ENCODE data around the gene TFCP2L1. TPM values are rescaled to one million over a fixed set of nuclear protein-coding genes. Genes with fewer than 3 reads are reported as not detected.

The TFCP2L1 gene
- total and polyA plus RNA-seq, 2 of the 4 experiments (the other 2 are of a cell fraction), result not detected

DNA sequence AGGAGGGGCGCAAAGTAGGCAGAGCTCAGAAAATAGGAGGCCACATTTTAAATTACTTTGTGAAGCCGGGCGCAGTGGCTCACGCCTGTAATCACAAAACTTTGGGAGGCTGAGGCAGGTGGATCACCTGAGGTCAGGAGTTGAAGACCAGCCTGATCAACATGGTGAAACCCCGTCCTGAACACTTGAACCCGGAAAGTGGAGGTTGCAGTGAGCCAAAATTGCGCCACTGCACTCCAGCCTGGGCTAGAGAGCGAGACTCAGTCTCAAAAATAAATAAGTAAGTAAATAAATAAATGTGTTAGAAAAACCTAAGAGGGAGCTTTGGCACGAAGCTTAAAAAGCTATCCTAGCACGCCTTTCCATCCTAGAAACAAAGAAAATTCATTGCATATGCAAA is 105.5 kb downstream of the TFCP2L1 start:
- no peaks in the 10 kb centered on the region for H3K4me1 ChIP-seq (ENCODE audit: control insufficient read depth, insufficient read depth, low read length)
- TF ChIP-seq, protein P1, sequence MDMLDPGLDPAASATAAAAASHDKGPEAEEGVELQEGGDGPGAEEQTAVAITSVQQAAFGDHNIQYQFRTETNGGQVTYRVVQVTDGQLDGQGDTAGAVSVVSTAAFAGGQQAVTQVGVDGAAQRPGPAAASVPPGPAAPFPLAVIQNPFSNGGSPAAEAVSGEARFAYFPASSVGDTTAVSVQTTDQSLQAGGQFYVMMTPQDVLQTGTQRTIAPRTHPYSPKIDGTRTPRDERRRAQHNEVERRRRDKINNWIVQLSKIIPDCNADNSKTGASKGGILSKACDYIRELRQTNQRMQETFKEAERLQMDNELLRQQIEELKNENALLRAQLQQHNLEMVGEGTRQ (IDR thresholded peaks at IDR 0.05; ENCODE audit: low read depth, low read length), result no peak
- TF ChIP-seq, protein P2, sequence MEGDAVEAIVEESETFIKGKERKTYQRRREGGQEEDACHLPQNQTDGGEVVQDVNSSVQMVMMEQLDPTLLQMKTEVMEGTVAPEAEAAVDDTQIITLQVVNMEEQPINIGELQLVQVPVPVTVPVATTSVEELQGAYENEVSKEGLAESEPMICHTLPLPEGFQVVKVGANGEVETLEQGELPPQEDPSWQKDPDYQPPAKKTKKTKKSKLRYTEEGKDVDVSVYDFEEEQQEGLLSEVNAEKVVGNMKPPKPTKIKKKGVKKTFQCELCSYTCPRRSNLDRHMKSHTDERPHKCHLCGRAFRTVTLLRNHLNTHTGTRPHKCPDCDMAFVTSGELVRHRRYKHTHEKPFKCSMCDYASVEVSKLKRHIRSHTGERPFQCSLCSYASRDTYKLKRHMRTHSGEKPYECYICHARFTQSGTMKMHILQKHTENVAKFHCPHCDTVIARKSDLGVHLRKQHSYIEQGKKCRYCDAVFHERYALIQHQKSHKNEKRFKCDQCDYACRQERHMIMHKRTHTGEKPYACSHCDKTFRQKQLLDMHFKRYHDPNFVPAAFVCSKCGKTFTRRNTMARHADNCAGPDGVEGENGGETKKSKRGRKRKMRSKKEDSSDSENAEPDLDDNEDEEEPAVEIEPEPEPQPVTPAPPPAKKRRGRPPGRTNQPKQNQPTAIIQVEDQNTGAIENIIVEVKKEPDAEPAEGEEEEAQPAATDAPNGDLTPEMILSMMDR (conservative IDR thresholded peaks at IDR 0.05; ENCODE audit: low read depth, low read length), result no peak
- no peak for TF ChIP-seq CHD1 (IDR thresholded peaks at IDR 0.05; ENCODE audit: low read depth, low read length)
- no peak for TF ChIP-seq MAFK (IDR thresholded peaks at IDR 0.05; ENCODE audit: low read depth, low read length)
- TF ChIP-seq, protein P3, sequence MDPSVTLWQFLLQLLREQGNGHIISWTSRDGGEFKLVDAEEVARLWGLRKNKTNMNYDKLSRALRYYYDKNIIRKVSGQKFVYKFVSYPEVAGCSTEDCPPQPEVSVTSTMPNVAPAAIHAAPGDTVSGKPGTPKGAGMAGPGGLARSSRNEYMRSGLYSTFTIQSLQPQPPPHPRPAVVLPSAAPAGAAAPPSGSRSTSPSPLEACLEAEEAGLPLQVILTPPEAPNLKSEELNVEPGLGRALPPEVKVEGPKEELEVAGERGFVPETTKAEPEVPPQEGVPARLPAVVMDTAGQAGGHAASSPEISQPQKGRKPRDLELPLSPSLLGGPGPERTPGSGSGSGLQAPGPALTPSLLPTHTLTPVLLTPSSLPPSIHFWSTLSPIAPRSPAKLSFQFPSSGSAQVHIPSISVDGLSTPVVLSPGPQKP (IDR thresholded peaks at IDR 0.05; ENCODE audit: borderline replicate concordance, low read depth, low read length), result no peak
- TF ChIP-seq MAZ (IDR thresholded peaks at IDR 0.05; ENCODE audit: borderline replicate concordance, low read depth, low read length), result no peak
- no peak for TF ChIP-seq MXI1 (IDR thresholded peaks at IDR 0.05; ENCODE audit: borderline replicate concordance, low read depth, low read length)
- TF ChIP-seq RFX5 (IDR thresholded peaks at IDR 0.05; ENCODE audit: low read depth, low read length), result no peak
- no peak for TF ChIP-seq RCOR1 (IDR thresholded peaks at IDR 0.05; ENCODE audit: insufficient replicate concordance, low read length)
- TF ChIP-seq BHLHE40 (IDR thresholded peaks at IDR 0.05; ENCODE audit: low read depth, low read length), result no peak
- TF ChIP-seq POLR2A (IDR thresholded peaks at IDR 0.05; ENCODE audit: low read depth, low read length), result no peak
- no peak for TF ChIP-seq RAD21 (IDR thresholded peaks at IDR 0.05; ENCODE audit: low read length)
- no peak overlapping the region for H3K18ac ChIP-seq (ENCODE audit: low read depth, low read length)
- no peak overlapping the region for H3K27ac ChIP-seq (ENCODE audit: insufficient read depth, low read length)
- no peak overlapping the region for H2BK5ac ChIP-seq (ENCODE audit: low read depth, low read length, poor library complexity, severe bottlenecking)
- H3K4ac ChIP-seq (ENCODE audit: low read depth, low read length), result no peak overlapping the region
- H2AFZ ChIP-seq (replicated peaks; ENCODE audit: low read length, poor library complexity), result no peak overlapping the region
- H4K91ac ChIP-seq (ENCODE audit: insufficient read depth, low read depth, low read length), result no peak overlapping the region
- ChIA-PET POLR2A (ENCODE audit: unreplicated experiment) (no interaction called here), CTCF (no interaction called here)
- 60% methylated on average over 1 of the region's 10 CpGs; no CpG with 5 or more reads in 1 of the 2 experiments for WGBS, 2 experiments (ENCODE audit: extremely low coverage in 2 of 2, insufficient read length in 1 of 2)
- ATAC-seq (ENCODE audit: low read depth) (no peak), DNase-seq (no peak)
- no peak overlapping the region for H4K8ac ChIP-seq (ENCODE audit: low read depth in 2 of 2, low read length in 2 of 2)
- H2BK20ac ChIP-seq (ENCODE audit: low read depth, low read length), result no peak overlapping the region
- H3K9ac ChIP-seq (ENCODE audit: low read depth, low read length), result no peak overlapping the region
- no peak overlapping the region for H3K4me2 ChIP-seq (ENCODE audit: low read depth, low read length)
- H3K9me3 ChIP-seq (ENCODE audit: control insufficient read depth, insufficient read depth, low read length), result no peaks in the 10 kb centered on the region
- no peak overlapping the region for H3K23ac ChIP-seq (ENCODE audit: low read depth, low read length)
- H3K36me3 ChIP-seq (ENCODE audit: control insufficient read depth, insufficient read depth, low read length), result no peaks in the 10 kb centered on the region
- no peak overlapping the region for H3K4me3 ChIP-seq (ENCODE audit: insufficient read depth, low read depth, low read length)
- no peak overlapping the region for H2AK9ac ChIP-seq (replicated peaks; ENCODE audit: low read depth, low read length, poor library complexity)
- no peak overlapping the region for H3K56ac ChIP-seq (ENCODE audit: extremely low read depth, insufficient read depth, low read length)
- no peak overlapping the region for H2BK120ac ChIP-seq (ENCODE audit: low read depth, low read length)
- no TSS peak for BruUV-seq (replicated peaks)
- H2AK5ac ChIP-seq (ENCODE audit: low read depth, low read length), result no peak overlapping the region
- intact Hi-C loops (cut with micrococcal nuclease), result no loop called here
- no peak overlapping the region for H3K14ac ChIP-seq (replicated peaks; ENCODE audit: low read depth, low read length)
- no peaks in the 10 kb centered on the region for H3K79me1 ChIP-seq (ENCODE audit: low read depth in 1 of 2, low read length in 2 of 2)
- H3K9me1 ChIP-seq (ENCODE audit: insufficient read depth, low read length), result no peaks in the 10 kb centered on the region
- in situ Hi-C loops (cut with MboI; ENCODE audit: low sequenced_read_pairs), result no loop called here
- dilution Hi-C loops (cut with HindIII; ENCODE audit: low sequenced_read_pairs, unreplicated experiment), result no loop called here
- H4K5ac ChIP-seq (ENCODE audit: low read depth, low read length), result no peak overlapping the region
- no peaks in the 10 kb centered on the region for H4K20me1 ChIP-seq (ENCODE audit: insufficient read depth, low read length)
- H2BK15ac ChIP-seq (ENCODE audit: low read depth, low read length), result no peak overlapping the region
- peaks cover 22% of the 10 kb centered on the region for H3K27me3 ChIP-seq (ENCODE audit: control insufficient read depth, insufficient read depth, low read length)
